A549 (cell line): ENCODE data around the gene ZNF70. TPM values are rescaled to one million over a fixed set of nuclear protein-coding genes. Genes with fewer than 3 reads are reported as not detected.

ENCODE experiments used
- ATAC-seq, 2 experiments: fragments of 200-7000 bp in 1 of 2; fragments of >200 bp in 1 of 2; cut with Nextera tagmentation in 1 of 2; cut with Tn5 transposase in 1 of 2; 3 replicates each; pipeline versions ENCODE4 v1.8.0 to v1.9.1; 2018 to 2020; ENCODE audit warnings: mild to moderate bottlenecking in 1 of 2, moderate library complexity in 1 of 2
- CTCF ChIA-PET: fragments of 300-600 bp; sonication (Branson Sonifier 250); formaldehyde crosslinking; extraction: SDS; loops from one replicate; lab custom pipeline; 2021; ENCODE audit warnings: antibody characterized with exemption, inconsistent platforms; lab: Yijun Ruan, JAX
- POLR2A ChIA-PET: fragments of 350-600 bp; formaldehyde crosslinking; extraction: SDS; loops from one replicate; lab custom pipeline; 2021; ENCODE audit warnings: antibody characterized with exemption, inconsistent platforms; lab: Yijun Ruan, JAX
- DNase-seq, 2 experiments: peaks; one replicate each; pipeline versions ENCODE4 v3.0.0 to v3.0.0-alpha.2; 2011 to 2016; ENCODE audit warnings: low read depth in 1 of 2, low spot score in 1 of 2
- FAIRE-seq: peaks from 2 replicates; lab custom pipeline; 2011; peaks lifted over from hg19 to GRCh38; lab: Jason Lieb, UNC
- H3K27ac ChIP-seq, 2 experiments: fragments of >200 bp; sonication (Bioruptor Twin); formaldehyde crosslinking; 3 replicates each; pipeline ENCODE4 v1.5.1; 2016 to 2017
- H3K4me1 ChIP-seq: fragments of >200 bp; sonication (Bioruptor Twin); formaldehyde crosslinking; 3 replicates; pipeline ENCODE4 v1.6.1; 2016
- H3K4me2 ChIP-seq: fragments of >200 bp; sonication (Bioruptor Twin); formaldehyde crosslinking; 3 replicates; pipeline ENCODE4 v1.6.1; 2016
- H3K4me3 ChIP-seq: fragments of >200 bp; sonication (Bioruptor Twin); formaldehyde crosslinking; 3 replicates; pipeline ENCODE4 v1.5.1; 2016
- H3K9me3 ChIP-seq: fragments of >200 bp; sonication (Bioruptor Twin); formaldehyde crosslinking; 3 replicates; pipeline ENCODE4 v1.6.1; 2016
- CBX2 ChIP-seq: fragments of 200-600 bp; sonication (generic); IDR thresholded peaks from 2 replicates; pipeline ENCODE4 v1.6.1; 2016; ENCODE audit warnings: low read depth, mild to moderate bottlenecking, borderline replicate concordance
- CHD4 ChIP-seq: fragments of 200-600 bp; sonication (generic); IDR thresholded peaks from 2 replicates; pipeline ENCODE4 v1.6.1; 2016; ENCODE audit warnings: antibody characterized with exemption, mild to moderate bottlenecking, borderline replicate concordance
- EHMT2 ChIP-seq: fragments of 200-600 bp; sonication (generic); IDR thresholded peaks from 2 replicates; pipeline ENCODE4 v1.6.1; 2016; ENCODE audit warnings: antibody characterized with exemption, low read depth, mild to moderate bottlenecking, moderate library complexity
- FOSB ChIP-seq: fragments of 250-450 bp; sonication (Bioruptor Pico); IDR thresholded peaks from 2 replicates; pipeline ENCODE4 v1.5.0; 2020; ENCODE audit warnings: mild to moderate bottlenecking, moderate library complexity
- FOSL2 ChIP-seq, 2 experiments: fragments of 450-650 bp in 1 of 2; fragments of >200 bp in 1 of 2; sonication (Bioruptor Twin) in 1 of 2; formaldehyde crosslinking; IDR thresholded peaks; 2 replicates each; pipeline versions ENCODE4 v1.5.0 to v1.6.1; 2016 to 2020; ENCODE audit warnings: mild to moderate bottlenecking in 1 of 2, moderate library complexity in 1 of 2
- HOXA7 ChIP-seq: fragments of 250-450 bp; sonication (Bioruptor Pico); IDR thresholded peaks from 2 replicates; pipeline ENCODE4 v1.5.0; 2020; ENCODE audit warnings: mild to moderate bottlenecking, moderate library complexity
- HOXB13 ChIP-seq: fragments of 250-450 bp; sonication (Bioruptor Pico); IDR thresholded peaks from 2 replicates; pipeline ENCODE4 v1.5.0; 2020; ENCODE audit warnings: low read depth, mild to moderate bottlenecking, moderate library complexity
- JUNB ChIP-seq: fragments of >200 bp; sonication (Bioruptor Twin); formaldehyde crosslinking; IDR thresholded peaks from 2 replicates; pipeline ENCODE4 v1.6.1; 2016
- KDM5A ChIP-seq: fragments of 200-600 bp; sonication (generic); IDR thresholded peaks from 2 replicates; pipeline ENCODE4 v1.6.1; 2016; ENCODE audit warnings: antibody characterized with exemption, mild to moderate bottlenecking
- MAZ ChIP-seq: fragments of 150-350 bp; IDR thresholded peaks from 2 replicates; pipeline ENCODE4 v1.6.1; 2014; ENCODE audit warnings: antibody characterized with exemption, low read depth, low read length, borderline replicate concordance
- NPAS2 ChIP-seq: fragments of 250-450 bp; sonication (Bioruptor Pico); IDR thresholded peaks from 2 replicates; pipeline ENCODE4 v1.8.0; 2022; ENCODE audit warnings: mild to moderate bottlenecking, moderate library complexity, borderline replicate concordance
- NR3C1 ChIP-seq: fragments of >200 bp; sonication (Bioruptor Twin); formaldehyde crosslinking; IDR thresholded peaks from 3 replicates; pipeline ENCODE4 v1.6.1; 2017
- RAD21 ChIP-seq, 2 experiments: fragments of >200 bp in 1 of 2; sonication (Bioruptor Twin) in 1 of 2; formaldehyde crosslinking in 1 of 2; IDR thresholded peaks in 1 of 2; conservative IDR thresholded peaks in 1 of 2; 2 replicates in 1 of 2; 3 replicates in 1 of 2; pipeline ENCODE4 v1.6.1; 2012 to 2018; ENCODE audit warnings: inconsistent platforms in 1 of 2
- RARB ChIP-seq: fragments of 250-450 bp; sonication (Bioruptor Pico); IDR thresholded peaks from 2 replicates; pipeline ENCODE4 v1.8.0; 2021; ENCODE audit warnings: mild to moderate bottlenecking, moderate library complexity
- SREBF2 ChIP-seq: fragments of 450-650 bp; IDR thresholded peaks from 2 replicates; pipeline ENCODE4 v1.6.1; 2014; ENCODE audit warnings: mild to moderate bottlenecking, moderate library complexity
- TFCP2L1 ChIP-seq: fragments of 250-450 bp; sonication (Bioruptor Pico); IDR thresholded peaks from 2 replicates; pipeline ENCODE4 v1.5.0; 2021; ENCODE audit warnings: mild to moderate bottlenecking
- ZC3H11A ChIP-seq: fragments of 450-650 bp; IDR thresholded peaks from 2 replicates; pipeline ENCODE4 v1.6.1; 2014; ENCODE audit warnings: antibody characterized with exemption, mild to moderate bottlenecking
- ZSCAN20 ChIP-seq: fragments of 250-450 bp; sonication (Bioruptor Pico); IDR thresholded peaks from 2 replicates; pipeline ENCODE4 v1.8.0; 2022; ENCODE audit warnings: mild to moderate bottlenecking, moderate library complexity
- WGBS: methylation state at CpG from one replicate; pipeline ENCODE4 v1.1.6; 2017; ENCODE audit errors: missing lambda C conversion rate; 5-methylcytosine and 5-hydroxymethylcytosine counted together
- polyA plus RNA-seq, 4 experiments: library from polyadenylated mRNA; depleted of rRNA in 3 of 4; stranded (reverse); fragments of >200 nt; fragmentation: RNase III in 1 of 4; extraction: RNeasy Plus Mini Kit Qiagen cat#74134 plus additional on column Dnase treatment in 1 of 4; gene quantifications; 2 replicates in 3 of 4; 3 replicates in 1 of 4; pipeline ENCODE4 v1.2.3, GENCODE V29; 2011 to 2017
- TF ChIP-seq, protein P1 (sequence below): fragments of 150-350 bp; IDR thresholded peaks from 2 replicates; pipeline ENCODE4 v1.6.1; 2014; ENCODE audit warnings: low read depth, mild to moderate bottlenecking, low read length
- TF ChIP-seq, protein P2 (sequence below): fragments of 250-450 bp; sonication (Bioruptor Pico); IDR thresholded peaks from 2 replicates; pipeline ENCODE4 v1.5.0; 2020; ENCODE audit warnings: low read depth, mild to moderate bottlenecking, moderate library complexity
- TF ChIP-seq, protein P3 (sequence below): fragments of 450-650 bp; IDR thresholded peaks from 2 replicates; pipeline ENCODE4 v1.6.1; 2014; ENCODE audit warnings: antibody characterized with exemption
- TF ChIP-seq, protein P4 (sequence below): fragments of >200 bp; sonication (Bioruptor Twin); formaldehyde crosslinking; IDR thresholded peaks from 2 replicates; pipeline ENCODE4 v1.6.1; 2016
- TF ChIP-seq, protein P5 (sequence below): IDR thresholded peaks from 2 replicates; pipeline ENCODE4 v1.6.1; 2012; ENCODE audit warnings: low read depth, borderline replicate concordance
- TF ChIP-seq, protein P6 (sequence below): fragments of 200-600 bp; sonication (generic); IDR thresholded peaks from 2 replicates; pipeline ENCODE4 v1.6.1; 2016; ENCODE audit warnings: antibody characterized with exemption, mild to moderate bottlenecking, moderate library complexity

The ZNF70 gene
- polyA plus RNA-seq, 2 of the 4 experiments (the other 2 are of a cell fraction) = 0.88 to 1.2 TPM

DNA sequence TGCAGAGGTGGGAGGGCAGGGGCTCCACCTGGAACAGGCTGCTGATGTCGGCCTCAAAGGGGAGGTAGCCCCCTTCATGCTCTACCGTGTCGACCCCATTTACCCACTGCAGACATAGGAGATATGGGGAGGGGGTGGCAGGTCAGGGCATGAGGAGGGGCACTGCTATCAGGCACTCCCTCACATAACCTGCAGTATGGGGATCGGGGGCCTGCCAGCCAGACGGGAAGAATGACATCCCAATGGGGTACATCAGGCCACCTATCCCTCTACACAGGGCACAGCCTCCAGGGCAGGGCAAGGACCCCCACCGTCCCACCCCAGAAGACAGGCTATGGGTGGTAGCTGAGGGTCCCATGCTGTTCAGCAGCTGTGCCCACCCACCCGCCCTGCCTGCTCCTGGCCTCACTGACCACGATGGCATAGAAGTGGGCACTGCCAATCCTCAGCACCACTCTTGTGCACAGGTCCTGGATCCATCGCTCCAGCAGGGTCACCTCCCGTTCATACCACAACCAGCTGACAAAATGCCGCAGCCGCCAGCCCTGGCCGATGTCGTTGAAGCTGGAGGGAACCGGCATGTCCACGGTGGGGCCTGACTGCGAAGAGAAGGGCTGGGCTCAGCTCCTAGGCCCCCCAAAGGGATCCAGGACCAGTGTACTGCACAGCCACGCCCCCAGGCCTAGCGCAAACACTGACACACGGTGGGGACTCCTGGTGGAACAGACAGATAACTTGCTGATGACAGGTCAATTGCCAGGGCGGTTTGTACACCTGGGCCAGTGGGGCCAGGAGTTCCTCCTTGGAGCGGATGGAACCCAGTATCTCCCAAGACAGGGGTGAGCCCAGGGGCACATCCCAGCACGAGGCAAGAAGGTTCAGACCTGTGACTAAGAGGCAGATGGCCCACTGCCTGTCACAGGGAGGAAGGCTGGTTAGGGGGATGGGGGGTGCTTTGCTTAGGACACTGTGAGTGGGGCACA is 36.0 kb downstream of the ZNF70 start:
- no peaks in the 10 kb centered on the region; the same call in 2 of the 3 replicates for H3K4me1 ChIP-seq
- H3K4me3 ChIP-seq = no peak overlapping the region
- H3K27ac ChIP-seq = no peak overlapping the region
- WGBS = 97% methylated on average over 3 of the region's 23 CpGs
- no peak for DNase-seq
- POLR2A ChIA-PET = no interaction called here
- CTCF ChIA-PET = no interaction called here
- H3K4me2 ChIP-seq = no peak overlapping the region
- H3K9me3 ChIP-seq = no peaks in the 10 kb centered on the region
- TF ChIP-seq NPAS2 = no peak
- no peak for TF ChIP-seq MAZ
- no peak for TF ChIP-seq KDM5A
- no peak for TF ChIP-seq TFCP2L1 (CRISPR knock-in tag)
- TF ChIP-seq, protein P1, sequence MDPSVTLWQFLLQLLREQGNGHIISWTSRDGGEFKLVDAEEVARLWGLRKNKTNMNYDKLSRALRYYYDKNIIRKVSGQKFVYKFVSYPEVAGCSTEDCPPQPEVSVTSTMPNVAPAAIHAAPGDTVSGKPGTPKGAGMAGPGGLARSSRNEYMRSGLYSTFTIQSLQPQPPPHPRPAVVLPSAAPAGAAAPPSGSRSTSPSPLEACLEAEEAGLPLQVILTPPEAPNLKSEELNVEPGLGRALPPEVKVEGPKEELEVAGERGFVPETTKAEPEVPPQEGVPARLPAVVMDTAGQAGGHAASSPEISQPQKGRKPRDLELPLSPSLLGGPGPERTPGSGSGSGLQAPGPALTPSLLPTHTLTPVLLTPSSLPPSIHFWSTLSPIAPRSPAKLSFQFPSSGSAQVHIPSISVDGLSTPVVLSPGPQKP = no peak
- TF ChIP-seq RARB (CRISPR knock-in tag) = no peak
- no peak for TF ChIP-seq HOXA7
- TF ChIP-seq FOSL2 (IDR thresholded peaks at IDR 0.05) = no peak
- no peak for TF ChIP-seq FOSL2 (CRISPR knock-in tag; IDR thresholded peaks at IDR 0.05)
- TF ChIP-seq NR3C1 = no peak
- TF ChIP-seq RAD21 (conservative IDR thresholded peaks at IDR 0.05 in 1 of 2, IDR thresholded peaks at IDR 0.05 in 1 of 2) = no peak
- no peak for TF ChIP-seq FOSB (CRISPR knock-in tag)
- TF ChIP-seq, protein P2, sequence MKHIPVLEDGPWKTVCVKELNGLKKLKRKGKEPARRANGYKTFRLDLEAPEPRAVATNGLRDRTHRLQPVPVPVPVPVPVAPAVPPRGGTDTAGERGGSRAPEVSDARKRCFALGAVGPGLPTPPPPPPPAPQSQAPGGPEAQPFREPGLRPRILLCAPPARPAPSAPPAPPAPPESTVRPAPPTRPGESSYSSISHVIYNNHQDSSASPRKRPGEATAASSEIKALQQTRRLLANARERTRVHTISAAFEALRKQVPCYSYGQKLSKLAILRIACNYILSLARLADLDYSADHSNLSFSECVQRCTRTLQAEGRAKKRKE (CRISPR knock-in tag) = no peak
- TF ChIP-seq, protein P3, sequence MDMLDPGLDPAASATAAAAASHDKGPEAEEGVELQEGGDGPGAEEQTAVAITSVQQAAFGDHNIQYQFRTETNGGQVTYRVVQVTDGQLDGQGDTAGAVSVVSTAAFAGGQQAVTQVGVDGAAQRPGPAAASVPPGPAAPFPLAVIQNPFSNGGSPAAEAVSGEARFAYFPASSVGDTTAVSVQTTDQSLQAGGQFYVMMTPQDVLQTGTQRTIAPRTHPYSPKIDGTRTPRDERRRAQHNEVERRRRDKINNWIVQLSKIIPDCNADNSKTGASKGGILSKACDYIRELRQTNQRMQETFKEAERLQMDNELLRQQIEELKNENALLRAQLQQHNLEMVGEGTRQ = no peak
- TF ChIP-seq ZSCAN20 (CRISPR knock-in tag) = no peak
- TF ChIP-seq CHD4 = no peak
- no peak for TF ChIP-seq CBX2
- TF ChIP-seq, protein P4, sequence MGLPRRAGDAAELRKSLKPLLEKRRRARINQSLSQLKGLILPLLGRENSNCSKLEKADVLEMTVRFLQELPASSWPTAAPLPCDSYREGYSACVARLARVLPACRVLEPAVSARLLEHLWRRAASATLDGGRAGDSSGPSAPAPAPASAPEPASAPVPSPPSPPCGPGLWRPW = no peak
- TF ChIP-seq, all 56 proteins: peak for 0
- no peak for FAIRE-seq
- no peak for ATAC-seq

DNA sequence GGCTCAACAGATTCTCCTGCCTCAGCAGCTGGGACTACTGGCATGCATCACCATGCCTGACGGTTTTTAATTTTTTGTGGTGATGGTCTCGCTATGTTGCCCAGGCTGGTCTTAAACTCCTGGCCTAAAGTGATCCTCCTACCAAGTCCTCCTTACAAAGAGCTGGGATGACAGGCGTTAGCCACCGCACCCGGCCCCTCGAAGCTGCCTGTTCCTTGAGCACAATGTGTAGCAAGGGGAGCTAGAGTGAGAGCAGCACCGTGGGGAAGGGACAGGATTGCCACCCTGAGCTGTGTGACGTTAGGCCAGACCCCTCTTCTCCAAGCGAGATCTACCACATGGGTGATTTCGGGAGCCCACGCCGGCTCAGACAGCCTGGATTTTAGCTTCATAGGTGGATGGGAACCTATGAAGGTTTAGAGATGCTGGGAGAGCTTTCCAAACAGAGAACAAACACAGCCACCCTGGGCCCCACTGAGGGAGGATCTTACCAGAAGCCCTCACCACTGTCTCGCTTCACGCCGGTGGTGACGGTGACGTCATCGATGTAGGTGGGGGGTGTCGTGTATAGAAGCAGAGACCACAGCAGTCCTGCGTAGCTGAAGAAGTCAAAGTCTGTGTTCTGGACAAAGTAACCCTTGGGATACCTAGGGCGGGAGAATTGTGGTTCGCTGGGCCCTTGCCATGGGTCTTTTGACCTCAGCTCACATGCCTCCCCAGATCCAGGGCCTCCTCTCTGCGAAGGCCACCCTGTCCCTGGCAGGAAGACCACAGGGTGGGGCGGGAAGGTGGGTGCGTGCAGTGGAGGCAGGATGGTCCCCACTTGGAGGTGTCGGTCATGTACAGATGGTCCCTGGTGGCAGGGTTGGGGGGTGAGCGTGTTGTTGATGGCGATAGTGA is 37.0 kb downstream of the ZNF70 start:
- WGBS = 95% methylated on average over 20 of the region's 28 CpGs
- CTCF ChIA-PET = interaction anchor here (0.6 kb wide), 1 partner anchor 1839 kb away, joined by 3 read pairs; no protein-coding TSS in a partner anchor
- TF ChIP-seq SREBF2 (no peak), KDM5A (no peak), MAZ (no peak), EHMT2 (no peak), JUNB (no peak), NPAS2 (no peak), CBX2 (no peak), HOXB13 (CRISPR knock-in tag) (no peak), ZC3H11A (no peak)
- TF ChIP-seq, protein P5, sequence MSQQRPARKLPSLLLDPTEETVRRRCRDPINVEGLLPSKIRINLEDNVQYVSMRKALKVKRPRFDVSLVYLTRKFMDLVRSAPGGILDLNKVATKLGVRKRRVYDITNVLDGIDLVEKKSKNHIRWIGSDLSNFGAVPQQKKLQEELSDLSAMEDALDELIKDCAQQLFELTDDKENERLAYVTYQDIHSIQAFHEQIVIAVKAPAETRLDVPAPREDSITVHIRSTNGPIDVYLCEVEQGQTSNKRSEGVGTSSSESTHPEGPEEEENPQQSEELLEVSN = no peak
- TF ChIP-seq, protein P6, sequence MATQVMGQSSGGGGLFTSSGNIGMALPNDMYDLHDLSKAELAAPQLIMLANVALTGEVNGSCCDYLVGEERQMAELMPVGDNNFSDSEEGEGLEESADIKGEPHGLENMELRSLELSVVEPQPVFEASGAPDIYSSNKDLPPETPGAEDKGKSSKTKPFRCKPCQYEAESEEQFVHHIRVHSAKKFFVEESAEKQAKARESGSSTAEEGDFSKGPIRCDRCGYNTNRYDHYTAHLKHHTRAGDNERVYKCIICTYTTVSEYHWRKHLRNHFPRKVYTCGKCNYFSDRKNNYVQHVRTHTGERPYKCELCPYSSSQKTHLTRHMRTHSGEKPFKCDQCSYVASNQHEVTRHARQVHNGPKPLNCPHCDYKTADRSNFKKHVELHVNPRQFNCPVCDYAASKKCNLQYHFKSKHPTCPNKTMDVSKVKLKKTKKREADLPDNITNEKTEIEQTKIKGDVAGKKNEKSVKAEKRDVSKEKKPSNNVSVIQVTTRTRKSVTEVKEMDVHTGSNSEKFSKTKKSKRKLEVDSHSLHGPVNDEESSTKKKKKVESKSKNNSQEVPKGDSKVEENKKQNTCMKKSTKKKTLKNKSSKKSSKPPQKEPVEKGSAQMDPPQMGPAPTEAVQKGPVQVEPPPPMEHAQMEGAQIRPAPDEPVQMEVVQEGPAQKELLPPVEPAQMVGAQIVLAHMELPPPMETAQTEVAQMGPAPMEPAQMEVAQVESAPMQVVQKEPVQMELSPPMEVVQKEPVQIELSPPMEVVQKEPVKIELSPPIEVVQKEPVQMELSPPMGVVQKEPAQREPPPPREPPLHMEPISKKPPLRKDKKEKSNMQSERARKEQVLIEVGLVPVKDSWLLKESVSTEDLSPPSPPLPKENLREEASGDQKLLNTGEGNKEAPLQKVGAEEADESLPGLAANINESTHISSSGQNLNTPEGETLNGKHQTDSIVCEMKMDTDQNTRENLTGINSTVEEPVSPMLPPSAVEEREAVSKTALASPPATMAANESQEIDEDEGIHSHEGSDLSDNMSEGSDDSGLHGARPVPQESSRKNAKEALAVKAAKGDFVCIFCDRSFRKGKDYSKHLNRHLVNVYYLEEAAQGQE = no peak
- TF ChIP-seq, protein P4 = no peak
- no peak for ATAC-seq
- Histone ChIP-seq H3K4me1 (no peaks in the 10 kb centered on the region; the same call in 2 of the 3 replicates), H3K4me3 (no peak overlapping the region), H3K4me2 (no peak overlapping the region), H3K27ac (no peak overlapping the region), H3K9me3 (no peaks in the 10 kb centered on the region)
- POLR2A ChIA-PET = no interaction called here
- no peak for FAIRE-seq
- DNase-seq = no peak
